Measurements from ENCODE around the gene ACO2. TPM values are rescaled to one million over a fixed set of nuclear protein-coding genes. Genes with fewer than 3 reads are reported as not detected.

Gene ACO2
- total and polyA plus RNA-seq, 2 of the 8 experiments (the other 6 are each of a cell fraction or from before 2014, with no cell fraction given) = 52.8 to 75.4 TPM

GRCh38 chr22:41499624-41500280 lies 30.8 kb downstream of the ACO2 start (continued):
- TF ChIP-seq POLR2A (IDR thresholded peaks at IDR 0.05; ENCODE audit: control extremely low read depth in 1 of 2, low read depth in 2 of 2, low read length in 2 of 2) (no peak), BACH1 (IDR thresholded peaks at IDR 0.05; ENCODE audit: low read length) (no peak), RNF2 (IDR thresholded peaks at IDR 0.05; ENCODE audit: borderline replicate concordance, low read depth, low read length, missing control alignments, poor library complexity, severe bottlenecking) (no peak), TBP (IDR thresholded peaks at IDR 0.05; ENCODE audit: low read depth, low read length) (no peak), POLR2AphosphoS5 (IDR thresholded peaks at IDR 0.05; ENCODE audit: low read depth, low read length) (no peak), FOSL1 (IDR thresholded peaks at IDR 0.05; ENCODE audit: insufficient read depth, low read depth, low read length) (no peak), EZH2 (IDR thresholded peaks at IDR 0.05; ENCODE audit: low read depth, low read length, severe bottlenecking) (no peak), CBX5 (IDR thresholded peaks at IDR 0.05; ENCODE audit: low read depth, low read length) (no peak), BCL11A (IDR thresholded peaks at IDR 0.05; ENCODE audit: low read depth in 2 of 2, low read length in 2 of 2) (no peak), BRCA1 (IDR thresholded peaks at IDR 0.05; ENCODE audit: low read depth, low read length) (no peak)
- TF ChIP-seq, protein P1, sequence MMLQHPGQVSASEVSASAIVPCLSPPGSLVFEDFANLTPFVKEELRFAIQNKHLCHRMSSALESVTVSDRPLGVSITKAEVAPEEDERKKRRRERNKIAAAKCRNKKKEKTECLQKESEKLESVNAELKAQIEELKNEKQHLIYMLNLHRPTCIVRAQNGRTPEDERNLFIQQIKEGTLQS (IDR thresholded peaks at IDR 0.05; ENCODE audit: insufficient read depth, low read depth, low read length) = no peak
- TF ChIP-seq, protein P2, sequence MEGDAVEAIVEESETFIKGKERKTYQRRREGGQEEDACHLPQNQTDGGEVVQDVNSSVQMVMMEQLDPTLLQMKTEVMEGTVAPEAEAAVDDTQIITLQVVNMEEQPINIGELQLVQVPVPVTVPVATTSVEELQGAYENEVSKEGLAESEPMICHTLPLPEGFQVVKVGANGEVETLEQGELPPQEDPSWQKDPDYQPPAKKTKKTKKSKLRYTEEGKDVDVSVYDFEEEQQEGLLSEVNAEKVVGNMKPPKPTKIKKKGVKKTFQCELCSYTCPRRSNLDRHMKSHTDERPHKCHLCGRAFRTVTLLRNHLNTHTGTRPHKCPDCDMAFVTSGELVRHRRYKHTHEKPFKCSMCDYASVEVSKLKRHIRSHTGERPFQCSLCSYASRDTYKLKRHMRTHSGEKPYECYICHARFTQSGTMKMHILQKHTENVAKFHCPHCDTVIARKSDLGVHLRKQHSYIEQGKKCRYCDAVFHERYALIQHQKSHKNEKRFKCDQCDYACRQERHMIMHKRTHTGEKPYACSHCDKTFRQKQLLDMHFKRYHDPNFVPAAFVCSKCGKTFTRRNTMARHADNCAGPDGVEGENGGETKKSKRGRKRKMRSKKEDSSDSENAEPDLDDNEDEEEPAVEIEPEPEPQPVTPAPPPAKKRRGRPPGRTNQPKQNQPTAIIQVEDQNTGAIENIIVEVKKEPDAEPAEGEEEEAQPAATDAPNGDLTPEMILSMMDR (IDR thresholded peaks at IDR 0.05; ENCODE audit: control extremely low read depth in 1 of 3, insufficient read depth in 1 of 3, low read depth in 1 of 3, low read length in 3 of 3) = no peak

Measured in H1 (cell line).